ENCODE measurements around the gene BCL2.
"Not testable (repeated sequence)": the region's sequence is repeated elsewhere in the genome, so short reads cannot be mapped to it uniquely, and the experiment has no call there.

BCL2 gene

GRCh38 chr18:63258749-63259566, 60.6 kb downstream of the BCL2 start:
- DNase-seq (ENCODE audit: low spot score), result peak; percentile 63

GRCh38 chr18:63257453-63257852, 62.1 kb downstream of the BCL2 start:
- DNase-seq (ENCODE audit: low spot score), result peak; percentile 37

GRCh38 chr18:63255435-63255834, 64.1 kb downstream of the BCL2 start:
- DNase-seq (ENCODE audit: low spot score), result no peak

- no peak for DNase-seq (ENCODE audit: low spot score)
Measured at GRCh38 chr18:63254716-63255399, 64.7 kb downstream of the BCL2 start.

- no peak for DNase-seq (ENCODE audit: low spot score)
Measured at GRCh38 chr18:63253428-63254372, 65.9 kb downstream of the BCL2 start.

GRCh38 chr18:63253014-63253413, 66.6 kb downstream of the BCL2 start:
- no peak for DNase-seq (ENCODE audit: low spot score)

- DNase-seq (ENCODE audit: low spot score), result no peak
Measured at GRCh38 chr18:63249771-63250170, 69.8 kb downstream of the BCL2 start.

GRCh38 chr18:63247926-63248325, 71.6 kb downstream of the BCL2 start:
- DNase-seq (ENCODE audit: low spot score), result no peak

GRCh38 chr18:63247506-63247905, 72.1 kb downstream of the BCL2 start:
- no peak for DNase-seq (ENCODE audit: low spot score)

GRCh38 chr18:63245600-63245999, 74.0 kb downstream of the BCL2 start:
- no peak for DNase-seq (ENCODE audit: low spot score)

GRCh38 chr18:63244607-63245006, 75.0 kb downstream of the BCL2 start:
- no peak for DNase-seq (ENCODE audit: low spot score)

GRCh38 chr18:63241760-63242159, 77.8 kb downstream of the BCL2 start:
- no peak for DNase-seq (ENCODE audit: low spot score)

- no peak for DNase-seq (ENCODE audit: low spot score)
Measured at GRCh38 chr18:63241317-63241712, 78.3 kb downstream of the BCL2 start.

- no peak for DNase-seq (ENCODE audit: low spot score)
Measured at GRCh38 chr18:63240531-63241316, 78.8 kb downstream of the BCL2 start.

GRCh38 chr18:63238693-63239075, 80.9 kb downstream of the BCL2 start:
- no peak for DNase-seq (ENCODE audit: low spot score)

- peak; percentile 81 for DNase-seq (ENCODE audit: low spot score)
Measured at GRCh38 chr18:63237881-63238692, 81.5 kb downstream of the BCL2 start.

GRCh38 chr18:63236921-63237846, 82.4 kb downstream of the BCL2 start:
- no peak for DNase-seq (ENCODE audit: low spot score)

GRCh38 chr18:63236406-63236805, 83.2 kb downstream of the BCL2 start:
- peak; percentile 91 for DNase-seq (ENCODE audit: low spot score)

GRCh38 chr18:63235920-63236319, 83.6 kb downstream of the BCL2 start:
- not testable (repeated sequence) for DNase-seq (ENCODE audit: low spot score)

- no peak for DNase-seq (ENCODE audit: low spot score)
Measured at GRCh38 chr18:63234841-63235240, 84.7 kb downstream of the BCL2 start.

Data from pons (tissue), 1 donor.